ENCODE data around the gene AKAP9.
A peak's percentile ranks its signal among the peaks of the same experiment; 100 is the strongest.
"Not testable (repeated sequence)": the region's sequence is repeated elsewhere in the genome, so short reads cannot be mapped to it uniquely, and the experiment has no call there.

The AKAP9 gene

GRCh38 chr7:91940171-91940570 lies 491 bp upstream of the AKAP9 start:
- Histone ChIP-seq H3K9ac (peak overlapping the region; percentile 88), H4K20me1 (ENCODE audit: insufficient read depth) (no peaks in the 10 kb centered on the region)

GRCh38 chr7:91941450-91941849 lies 788 bp downstream of the AKAP9 start:
- Histone ChIP-seq H3K27ac (peak overlapping the region; percentile 88), H2AFZ (ENCODE audit: low read depth) (peak overlapping the region; percentile 87; the same call in 1 of the 2 replicates), H3K9ac (peak overlapping the region; percentile 88), H3K4me3 (IDR thresholded peaks at IDR 0.05; ENCODE audit: insufficient read depth, low read depth, low read length) (no peak overlapping the region), H3K79me2 (ENCODE audit: insufficient read depth, low read depth) (peaks cover 56% of the 10 kb centered on the region), H3K27me3 (ENCODE audit: insufficient read depth, low read depth) (no peaks in the 10 kb centered on the region), H3K36me3 (ENCODE audit: insufficient read depth) (no peaks in the 10 kb centered on the region), H3K4me1 (ENCODE audit: low read depth, poor library complexity, severe bottlenecking) (peaks cover 44% of the 10 kb centered on the region), H4K20me1 (ENCODE audit: insufficient read depth) (no peaks in the 10 kb centered on the region), H3K4me2 (peak overlapping the region; percentile 68)
- TF ChIP-seq CTCF (conservative IDR thresholded peaks at IDR 0.05; ENCODE audit: low read depth, low read length), result no peak

More at GRCh38 chr7:91940171-91940570, 491 bp upstream of the AKAP9 start:
- Histone ChIP-seq H2AFZ (ENCODE audit: low read depth) (peak overlapping the region; percentile 87), H3K27ac (peak overlapping the region; percentile 88), H3K4me1 (ENCODE audit: low read depth, poor library complexity, severe bottlenecking) (peaks cover 32% of the 10 kb centered on the region), H3K4me3 (IDR thresholded peaks at IDR 0.05; ENCODE audit: insufficient read depth, low read depth, low read length) (no peak overlapping the region), H3K4me2 (peak overlapping the region; percentile 84), H3K27me3 (ENCODE audit: insufficient read depth, low read depth) (no peaks in the 10 kb centered on the region), H3K79me2 (ENCODE audit: insufficient read depth, low read depth) (peaks cover 43% of the 10 kb centered on the region), H3K36me3 (ENCODE audit: insufficient read depth) (no peaks in the 10 kb centered on the region)
- no peak for TF ChIP-seq CTCF (conservative IDR thresholded peaks at IDR 0.05; ENCODE audit: low read depth, low read length)

- no peak overlapping the region; the same call in 1 of the 2 replicates for H3K27ac ChIP-seq
- no peaks in the 10 kb centered on the region for H4K20me1 ChIP-seq (ENCODE audit: insufficient read depth)
- no peak overlapping the region for H3K4me3 ChIP-seq (IDR thresholded peaks at IDR 0.05; ENCODE audit: insufficient read depth, low read depth, low read length)
- H3K4me2 ChIP-seq, result peak overlapping the region; percentile 68
- peaks cover 48% of the 10 kb centered on the region for H3K4me1 ChIP-seq (ENCODE audit: low read depth, poor library complexity, severe bottlenecking)
- no peak for TF ChIP-seq CTCF (conservative IDR thresholded peaks at IDR 0.05; ENCODE audit: low read depth, low read length)
- H3K36me3 ChIP-seq (ENCODE audit: insufficient read depth), result no peaks in the 10 kb centered on the region
- no peak overlapping the region for H2AFZ ChIP-seq (ENCODE audit: low read depth)
- no peaks in the 10 kb centered on the region for H3K27me3 ChIP-seq (ENCODE audit: insufficient read depth, low read depth)
- peaks cover 62% of the 10 kb centered on the region for H3K79me2 ChIP-seq (ENCODE audit: insufficient read depth, low read depth)
- H3K9ac ChIP-seq, result no peak overlapping the region
These were observed 1.6 kb downstream of the AKAP9 start for GRCh38 chr7:91942312-91942711.

- H3K4me3 ChIP-seq (IDR thresholded peaks at IDR 0.05; ENCODE audit: insufficient read depth, low read depth, low read length); H3K27ac ChIP-seq; H3K9ac ChIP-seq; H3K27me3 ChIP-seq (ENCODE audit: insufficient read depth, low read depth); H4K20me1 ChIP-seq (ENCODE audit: insufficient read depth); H3K36me3 ChIP-seq (ENCODE audit: insufficient read depth); H2AFZ ChIP-seq (ENCODE audit: low read depth); H3K4me2 ChIP-seq: not testable (repeated sequence)
- H3K79me2 ChIP-seq (ENCODE audit: insufficient read depth, low read depth), result peaks cover 87% of the 10 kb centered on the region
- peaks cover 60% of the 10 kb centered on the region for H3K4me1 ChIP-seq (ENCODE audit: low read depth, poor library complexity, severe bottlenecking)
These were observed 4.3 kb downstream of the AKAP9 start for GRCh38 chr7:91944970-91945369.

GRCh38 chr7:91945476-91945875 lies 4.8 kb downstream of the AKAP9 start:
- Histone ChIP-seq H2AFZ (ENCODE audit: low read depth) (no peak overlapping the region), H3K27ac (no peak overlapping the region), H3K79me2 (ENCODE audit: insufficient read depth, low read depth) (peaks cover 92% of the 10 kb centered on the region), H3K27me3 (ENCODE audit: insufficient read depth, low read depth) (no peaks in the 10 kb centered on the region), H4K20me1 (ENCODE audit: insufficient read depth) (no peaks in the 10 kb centered on the region), H3K4me2 (no peak overlapping the region), H3K4me1 (ENCODE audit: low read depth, poor library complexity, severe bottlenecking) (peaks cover 65% of the 10 kb centered on the region), H3K9ac (no peak overlapping the region), H3K36me3 (ENCODE audit: insufficient read depth) (no peaks in the 10 kb centered on the region), H3K4me3 (IDR thresholded peaks at IDR 0.05; ENCODE audit: insufficient read depth, low read depth, low read length) (no peak overlapping the region)
- no peak for TF ChIP-seq CTCF (conservative IDR thresholded peaks at IDR 0.05; ENCODE audit: low read depth, low read length)
